Measurements from ENCODE around the gene CDH4.
"Not testable (repeated sequence)": the region's sequence is repeated elsewhere in the genome, so short reads cannot be mapped to it uniquely, and the experiment has no call there.

Gene CDH4

GRCh38 chr20:61254881-61255626 is 3.0 kb downstream of the CDH4 start:
- DNase-seq, result no peak

- DNase-seq, result no peak
Measured at GRCh38 chr20:61256365-61256764, 4.3 kb downstream of the CDH4 start.

DNA sequence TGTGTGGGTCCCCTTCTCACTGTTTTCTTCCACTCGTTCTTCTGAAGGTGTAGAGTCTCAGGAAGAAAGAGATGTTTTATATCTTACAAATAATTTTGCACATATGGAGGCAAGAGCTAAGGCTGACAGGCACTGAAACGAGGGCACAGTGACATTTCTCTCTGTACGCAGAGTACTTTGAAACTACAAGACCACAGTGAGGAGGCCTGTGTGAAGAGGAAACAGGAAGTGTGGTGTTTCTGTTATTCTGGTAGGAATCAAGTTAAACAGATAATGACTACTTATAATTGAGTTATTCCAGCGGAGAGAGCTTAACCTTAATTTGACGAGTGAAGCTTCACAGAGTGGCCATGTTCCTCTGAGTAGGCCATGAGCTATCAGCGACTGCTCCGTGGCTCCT is 4.8 kb downstream of the CDH4 start:
- no peak for DNase-seq

DNA sequence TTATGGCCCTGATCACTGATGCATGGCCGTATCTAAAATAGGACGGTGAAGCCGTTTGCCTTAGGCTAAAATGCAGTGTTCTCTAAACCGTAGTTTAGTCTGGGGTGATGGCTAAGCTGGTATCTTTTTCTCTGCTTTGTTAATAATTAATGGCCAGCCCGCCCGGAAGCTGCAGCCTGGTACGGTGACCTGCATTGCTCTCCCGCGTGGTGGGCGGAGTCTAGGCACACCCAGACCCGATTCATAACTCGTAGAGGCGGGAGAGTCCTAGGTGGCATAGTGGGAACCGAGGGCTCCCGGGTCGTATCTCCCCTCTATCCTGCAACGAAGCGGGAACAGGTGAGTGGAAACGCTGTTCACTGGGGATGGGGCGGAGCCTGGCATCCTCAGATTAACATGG is 5.5 kb downstream of the CDH4 start:
- DNase-seq, result no peak

DNA sequence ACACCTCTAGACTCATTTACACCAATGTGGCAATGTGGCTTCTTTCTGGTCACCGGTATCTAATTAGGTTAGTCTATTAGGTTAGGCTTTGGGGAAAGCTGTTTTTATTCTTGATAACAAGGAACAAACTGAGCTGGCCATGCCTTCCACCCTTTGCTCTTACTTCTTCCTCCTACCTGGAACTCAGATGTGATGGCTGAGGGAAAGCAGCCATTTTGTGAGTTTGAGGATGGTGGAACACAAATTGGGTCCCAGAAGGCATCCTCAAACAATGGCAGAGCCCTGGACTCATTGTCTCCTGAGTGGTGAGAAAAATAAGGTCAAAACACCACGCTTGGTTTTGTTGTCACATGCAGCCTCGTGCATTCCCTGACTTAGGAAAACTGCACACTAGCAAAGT is 7.7 kb downstream of the CDH4 start:
- no peak for DNase-seq

DNA sequence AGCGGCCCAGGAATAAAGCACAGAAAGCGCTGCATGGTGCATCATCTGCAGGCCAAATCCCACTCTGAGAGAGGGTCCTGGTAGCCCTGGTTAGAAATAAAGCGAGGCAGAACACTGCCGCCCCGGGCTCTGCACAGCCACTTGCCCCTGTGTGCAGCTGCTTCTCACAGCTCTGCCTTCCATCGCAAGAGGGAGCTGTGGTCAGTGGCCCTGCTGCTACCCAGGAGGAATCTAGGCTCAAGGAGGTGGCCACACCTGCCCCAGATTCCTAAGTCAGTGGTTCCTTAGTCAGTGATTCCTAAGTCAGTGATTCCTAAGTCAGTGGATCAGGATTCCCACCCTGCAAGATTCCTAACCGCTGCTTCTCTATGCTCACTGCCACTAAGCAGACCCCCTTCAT is 8.8 kb downstream of the CDH4 start:
- DNase-seq, result no peak

DNA sequence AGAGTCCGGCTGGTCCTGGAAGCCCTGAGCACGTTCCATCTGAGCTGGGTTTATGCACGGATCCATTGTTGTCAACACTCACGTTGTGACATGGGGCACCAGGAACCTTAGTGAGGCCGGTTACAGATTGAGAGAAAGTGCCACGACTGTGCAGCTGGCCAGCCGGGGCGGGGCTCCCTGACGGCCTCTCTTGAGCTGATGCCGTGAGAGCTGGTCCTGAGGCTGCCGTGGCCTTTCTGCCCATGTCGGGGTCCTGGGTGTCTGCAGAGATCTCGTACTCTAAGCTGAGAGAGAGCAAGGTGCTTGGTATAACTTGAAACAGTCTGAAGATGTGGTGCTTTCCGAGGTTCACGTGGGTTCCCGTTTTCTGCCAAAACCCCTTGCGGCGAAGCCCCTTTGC is 10.0 kb downstream of the CDH4 start:
- DNase-seq, result no peak

DNA sequence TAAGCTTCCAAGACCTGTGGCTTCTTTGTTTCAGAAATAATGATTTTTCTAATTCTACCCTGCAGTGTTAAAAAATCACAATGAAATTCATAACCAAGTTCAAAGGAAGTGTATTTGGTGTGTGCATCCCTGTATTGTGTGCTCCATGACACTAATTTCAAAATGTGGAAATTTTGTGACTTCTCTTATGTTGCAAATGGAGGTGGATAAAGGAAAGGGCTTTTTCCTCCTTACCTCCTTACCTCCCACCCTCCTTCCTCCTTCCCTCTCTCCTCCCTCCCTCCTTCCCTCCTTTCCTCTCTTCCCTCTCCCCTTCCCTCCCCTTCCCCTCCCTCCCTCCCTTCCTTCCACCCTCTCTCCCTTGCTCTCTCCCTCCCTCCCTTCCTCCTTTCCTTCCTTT is 10.5 kb downstream of the CDH4 start:
- DNase-seq, result no peak

- no peak for DNase-seq
Measured at GRCh38 chr20:61263084-61263695, 11.1 kb downstream of the CDH4 start.

GRCh38 chr20:61263938-61264337 is 11.9 kb downstream of the CDH4 start:
- no peak for DNase-seq

GRCh38 chr20:61267241-61267640 is 15.2 kb downstream of the CDH4 start:
- DNase-seq, result no peak

DNA sequence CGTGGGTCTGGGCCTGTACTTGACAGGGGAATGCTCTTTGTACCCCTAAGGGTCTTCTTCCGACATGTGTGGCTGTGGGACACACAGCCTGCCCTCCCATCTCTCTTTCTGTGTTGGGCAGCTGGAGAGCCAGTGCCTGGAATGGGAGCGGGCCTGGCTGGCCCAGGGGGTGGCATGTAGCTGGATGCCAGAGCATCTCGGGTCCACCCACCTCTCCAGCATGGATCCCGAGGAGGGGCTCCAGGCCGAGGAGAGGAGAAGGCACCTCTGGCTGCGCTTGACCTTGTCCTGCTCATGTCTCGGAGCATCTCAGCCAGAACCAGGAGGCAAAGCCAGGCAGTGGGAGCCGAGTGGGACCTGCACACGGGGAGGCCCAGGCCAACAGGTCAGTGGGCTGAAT is 16.0 kb downstream of the CDH4 start:
- no peak for DNase-seq

DNA sequence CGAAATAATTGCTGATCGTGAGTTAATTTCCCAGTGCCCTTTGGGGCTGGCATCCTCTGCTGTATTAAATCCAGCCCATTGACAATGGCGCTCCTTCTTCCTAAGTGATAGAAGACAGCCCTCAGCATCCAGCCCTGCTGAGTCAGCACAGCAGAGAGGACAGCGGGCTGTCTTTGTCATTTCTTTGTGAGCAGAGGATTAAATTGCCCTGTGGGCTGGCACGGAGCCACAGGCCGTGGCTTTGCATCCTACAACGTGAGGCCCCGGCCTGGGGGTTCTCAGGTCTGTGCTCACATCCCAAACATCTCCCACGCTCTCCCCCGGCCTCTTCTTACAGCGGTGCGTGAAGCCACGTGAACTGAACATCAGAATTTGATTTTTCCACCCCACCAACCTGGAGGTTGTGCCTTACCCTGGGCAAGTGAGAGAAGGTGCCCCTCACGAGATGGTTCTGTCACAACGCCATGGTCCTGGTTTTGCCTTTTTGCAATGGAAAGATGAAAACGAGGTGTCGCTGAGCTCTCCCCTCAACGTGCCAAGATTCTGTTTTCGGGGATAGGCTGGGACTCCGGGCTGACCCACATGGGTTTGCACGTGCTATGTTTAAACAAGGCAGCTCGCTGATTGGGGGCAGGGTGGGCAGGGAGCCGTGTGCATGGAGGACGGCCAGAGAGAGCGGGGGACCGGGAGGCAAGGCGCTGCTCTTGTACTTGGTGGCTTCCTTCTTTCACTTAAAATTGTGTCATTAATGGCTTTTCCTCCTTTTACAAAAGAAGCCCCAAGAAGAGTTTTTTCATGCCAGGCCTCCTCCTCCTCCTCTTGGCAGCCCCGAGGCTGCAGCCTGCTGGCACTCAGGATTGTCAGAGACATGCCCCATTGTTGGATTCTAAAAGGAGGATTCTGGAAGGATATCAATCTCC is 19.5 kb downstream of the CDH4 start:
- DNase-seq, result no peak

DNA sequence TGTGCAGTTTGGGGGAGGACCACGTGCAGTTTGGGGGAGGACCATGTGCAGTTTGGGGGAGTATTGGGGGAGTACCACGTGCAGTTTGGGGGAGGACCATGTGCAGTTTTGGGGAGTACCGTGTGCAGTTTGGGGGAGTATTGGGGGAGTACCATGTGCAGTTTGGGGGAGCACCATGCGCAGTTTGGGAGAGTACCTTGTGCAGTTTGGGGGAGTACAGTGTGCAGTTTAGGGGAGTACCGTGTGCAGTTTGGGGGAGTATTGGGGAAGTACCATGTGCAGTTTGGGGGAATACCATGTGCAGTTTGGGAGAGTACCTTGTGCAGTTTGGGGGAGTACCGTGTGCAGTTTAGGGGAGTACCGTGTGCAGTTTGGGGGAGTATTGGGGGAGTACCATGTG is 21.0 kb downstream of the CDH4 start:
- not testable (repeated sequence) for DNase-seq

- DNase-seq, result not testable (repeated sequence)
Measured at GRCh38 chr20:61273666-61274065, 21.6 kb downstream of the CDH4 start.

DNA sequence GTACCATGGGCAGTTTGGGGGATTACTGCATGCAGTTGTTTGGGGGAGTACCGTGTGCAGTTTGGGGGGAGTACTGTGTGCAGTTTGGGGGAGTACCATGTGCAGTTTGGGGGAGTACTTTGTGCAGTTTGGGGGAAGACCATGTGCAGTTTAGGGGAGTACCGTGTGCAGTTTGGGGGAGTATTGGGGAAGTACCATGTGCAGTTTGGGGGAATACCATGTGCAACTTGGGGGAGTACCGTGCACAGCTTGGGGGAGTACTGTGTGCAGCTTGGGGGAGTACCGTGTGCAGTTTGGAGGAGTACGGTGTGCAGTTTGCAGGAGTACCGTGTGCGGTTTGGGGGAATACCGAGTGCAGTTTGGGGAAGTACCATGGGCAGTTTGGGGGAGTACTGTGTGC is 22.3 kb downstream of the CDH4 start:
- DNase-seq, result no peak

DNA sequence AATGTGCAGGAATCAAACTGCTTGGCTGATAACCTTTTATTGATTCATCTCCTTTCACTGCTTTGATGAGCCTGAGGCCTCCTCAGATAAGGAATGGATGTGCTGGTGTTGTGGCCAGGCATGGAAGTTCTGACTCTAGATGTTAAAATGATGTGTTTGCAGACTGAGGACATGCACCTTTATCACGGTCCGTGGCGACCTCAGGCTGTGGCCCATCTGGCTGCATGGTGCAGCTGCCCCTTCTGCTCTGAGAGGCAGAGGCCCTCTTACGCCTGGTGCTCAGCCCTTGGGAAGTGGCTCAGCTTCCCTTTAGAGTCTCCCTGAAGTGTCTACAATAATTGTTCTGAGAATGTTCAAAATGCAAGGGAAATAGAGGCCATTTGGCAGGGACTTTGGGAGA is 26.2 kb downstream of the CDH4 start:
- no peak for DNase-seq

DNA sequence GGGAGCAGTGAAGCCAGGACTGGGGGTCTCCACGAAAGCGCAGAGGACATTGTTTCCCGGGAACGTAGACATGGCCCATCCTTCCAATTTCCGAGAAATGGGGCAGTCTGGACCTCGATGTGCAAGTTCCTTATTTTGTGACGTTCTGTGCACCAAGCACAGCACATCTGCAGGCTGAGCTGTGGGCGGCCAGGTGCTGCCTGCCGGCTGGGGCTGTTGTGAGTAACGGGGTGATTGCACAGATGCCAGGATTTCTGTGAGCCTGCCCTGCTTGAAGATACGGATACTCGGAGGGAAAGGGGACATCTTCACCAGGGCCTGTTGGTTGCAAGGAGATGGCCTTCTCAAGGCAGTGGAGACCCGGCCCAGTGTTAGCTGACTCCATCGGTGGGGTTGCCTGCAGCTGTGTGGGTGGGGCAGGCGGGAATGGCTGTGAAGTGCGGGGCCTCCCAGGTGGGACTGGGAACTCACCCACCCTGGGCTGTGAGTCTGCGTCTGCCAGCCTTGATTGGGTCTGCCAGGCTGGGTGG is 27.6 kb downstream of the CDH4 start:
- no peak for DNase-seq

GRCh38 chr20:61280217-61280980 is 28.3 kb downstream of the CDH4 start:
- no peak for DNase-seq

DNA sequence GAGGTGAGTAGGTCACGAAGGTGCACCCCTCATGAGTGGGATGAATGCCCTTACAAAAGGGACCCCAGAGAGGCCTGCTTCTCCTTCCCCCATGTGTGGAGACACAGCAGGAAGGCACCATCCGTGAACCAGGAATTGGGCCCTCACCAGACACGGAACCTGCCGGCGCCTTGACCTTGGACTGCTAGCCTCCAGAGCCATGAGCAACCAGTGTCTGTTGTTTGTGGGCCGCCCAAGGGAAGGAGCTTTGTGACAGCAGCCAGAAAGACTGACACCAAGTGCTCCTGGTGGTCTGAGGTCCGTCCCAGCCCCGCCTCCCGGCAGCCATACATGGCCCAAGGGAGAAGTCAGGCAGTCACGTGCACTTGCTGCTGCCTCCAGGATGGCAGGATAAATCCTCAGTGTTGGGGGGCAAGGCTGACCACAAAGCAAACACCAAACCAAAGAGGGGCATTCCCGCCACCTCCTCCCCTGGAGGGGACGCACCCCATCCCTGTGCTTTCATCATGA is 29.3 kb downstream of the CDH4 start:
- no peak for DNase-seq

GRCh38 chr20:61284752-61285151 is 32.7 kb downstream of the CDH4 start:
- no peak for DNase-seq

DNA sequence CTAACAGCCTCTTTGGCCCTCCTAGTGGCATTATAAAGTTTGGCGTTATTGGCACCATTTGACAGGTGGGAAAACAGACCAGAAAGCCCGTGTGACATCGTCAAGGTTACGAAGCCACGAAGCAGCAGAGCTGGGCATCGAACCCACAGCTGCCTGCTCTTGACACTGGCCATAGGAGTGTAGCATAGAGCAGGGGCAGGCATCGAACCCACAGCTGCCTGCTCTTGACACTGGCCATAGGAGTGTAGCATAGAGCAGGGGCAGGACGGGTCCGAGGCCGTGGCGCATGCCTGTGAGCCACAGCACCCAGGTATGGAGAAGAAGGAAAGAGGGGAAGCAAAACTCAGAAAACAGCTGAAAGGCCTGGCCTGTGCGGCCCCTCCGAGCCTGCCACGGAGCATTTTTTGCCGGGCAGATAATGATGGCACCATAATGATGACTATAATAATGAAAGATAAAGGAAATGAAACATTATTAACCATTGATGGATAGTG is 33.1 kb downstream of the CDH4 start:
- no peak for DNase-seq
